GM18499 (cell line): ENCODE results near the gene AP1B1.
"Not testable (repeated sequence)": the region's sequence is repeated elsewhere in the genome, so short reads cannot be mapped to it uniquely, and the experiment has no call there.

ENCODE experiments used
- ATAC-seq: cut with Tn5 transposase; IDR thresholded peaks from one replicate; pipeline ENCODE4 v1.9.1; 2021; ENCODE audit warnings: moderate number of reproducible peaks; ENCODE audit not compliant: insufficient read depth, unreplicated experiment

The AP1B1 gene

GRCh38 chr22:29390270-29390669 is 1.9 kb upstream of the AP1B1 start:
- ATAC-seq = no peak

DNA sequence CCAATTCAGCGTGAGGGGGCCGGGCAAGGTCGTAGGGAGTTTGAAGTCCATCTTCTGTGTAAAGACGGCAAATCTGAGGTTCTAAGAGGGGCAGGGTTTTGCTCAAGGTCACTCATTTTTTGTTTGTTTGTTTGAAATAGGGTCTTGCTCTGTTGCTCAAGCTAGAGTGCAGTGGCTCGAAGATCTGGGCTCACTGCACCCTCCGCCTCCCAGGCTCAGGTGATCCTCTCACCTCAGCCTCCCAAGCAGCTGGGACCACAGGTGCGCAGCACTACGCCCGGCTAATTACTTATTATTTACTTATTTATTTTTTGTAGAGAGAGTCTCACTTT is 355 bp upstream of the AP1B1 start:
- no peak for ATAC-seq

DNA sequence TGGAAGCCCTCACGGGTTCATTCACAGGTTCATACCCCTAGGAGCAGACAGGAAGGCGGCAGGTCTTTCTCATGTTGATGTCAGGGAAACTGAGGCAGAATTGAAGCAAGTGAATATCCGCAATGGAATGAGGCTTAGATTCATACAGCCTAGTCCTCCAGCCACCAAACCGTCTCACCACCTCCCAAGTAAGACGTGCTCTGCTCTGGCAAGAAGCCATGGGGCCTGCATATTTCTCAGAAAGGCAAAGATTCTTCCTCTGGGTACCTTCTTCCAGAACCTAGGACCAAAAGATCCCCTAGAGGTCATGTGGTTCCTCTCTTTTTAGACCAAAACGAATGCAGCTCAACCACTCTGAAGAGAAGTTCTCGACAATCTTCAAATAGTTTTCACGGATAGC is 1.7 kb downstream of the AP1B1 start:
- ATAC-seq = no peak

- no peak for ATAC-seq
These were observed 2.6 kb downstream of the AP1B1 start for GRCh38 chr22:29385748-29386147.

GRCh38 chr22:29385151-29385704 is 3.1 kb downstream of the AP1B1 start:
- ATAC-seq = no peak

DNA sequence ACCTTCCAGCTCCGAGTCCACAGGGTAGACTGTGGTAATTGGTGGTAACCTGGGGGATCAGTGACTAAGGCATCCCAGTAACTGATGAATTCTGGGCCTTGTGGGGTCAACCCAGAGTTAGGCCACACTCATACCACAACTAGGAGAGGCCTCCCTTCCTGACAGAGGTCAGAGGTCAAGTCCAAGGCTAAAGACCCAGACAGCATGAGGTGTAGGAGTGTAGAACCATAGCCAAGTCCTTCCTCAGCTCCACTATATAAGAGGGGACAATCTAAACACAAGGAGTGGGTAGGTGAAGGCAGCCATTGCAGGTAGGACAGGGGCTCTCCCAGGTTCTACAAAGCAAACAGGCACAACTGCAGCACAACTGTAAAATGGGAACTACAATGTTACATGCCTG is 4.6 kb downstream of the AP1B1 start:
- no peak for ATAC-seq

GRCh38 chr22:29382580-29383302 is 5.6 kb downstream of the AP1B1 start:
- ATAC-seq = no peak

DNA sequence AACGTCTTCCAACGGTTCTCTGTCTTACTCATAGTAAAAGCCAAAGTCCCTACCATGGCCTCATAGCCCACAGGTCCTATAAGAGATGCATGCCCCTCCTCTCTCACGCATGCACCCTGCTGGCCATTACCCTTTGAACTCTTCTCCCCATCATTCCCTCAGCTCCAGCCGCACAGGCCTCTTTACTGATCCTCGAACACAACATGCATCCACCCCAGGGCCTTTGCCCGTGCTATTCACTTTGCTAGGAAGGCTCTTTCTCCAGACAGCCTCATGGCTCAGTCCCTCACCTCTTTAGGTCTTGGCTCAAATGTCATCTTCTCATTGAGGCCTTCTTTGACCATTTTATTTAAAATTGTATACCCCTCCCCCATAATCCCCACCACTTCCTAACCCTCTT is 7.5 kb downstream of the AP1B1 start:
- no peak for ATAC-seq

- no peak for ATAC-seq
These were observed 8.2 kb downstream of the AP1B1 start for GRCh38 chr22:29380032-29380781.

GRCh38 chr22:29379258-29379657 is 9.1 kb downstream of the AP1B1 start:
- ATAC-seq = no peak

DNA sequence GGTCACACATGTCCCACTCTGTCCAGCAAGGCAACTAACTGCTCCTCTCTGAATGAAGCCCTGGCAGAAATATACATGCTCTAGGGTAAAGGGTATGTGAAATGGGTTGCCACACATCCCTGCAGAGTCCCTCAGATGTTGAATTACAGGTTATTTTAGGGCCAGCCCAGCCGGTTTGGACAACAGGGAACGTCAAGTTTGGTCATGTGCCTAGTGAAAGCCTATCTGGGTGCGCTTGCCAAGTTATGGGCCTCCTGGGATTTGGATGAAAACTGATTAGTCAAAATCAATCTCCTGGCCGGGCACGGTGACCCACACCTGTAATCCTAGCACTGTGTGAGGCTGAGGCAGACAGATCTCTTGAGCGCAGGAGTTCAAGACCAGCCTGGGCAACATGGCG is 10.4 kb downstream of the AP1B1 start:
- no peak for ATAC-seq

DNA sequence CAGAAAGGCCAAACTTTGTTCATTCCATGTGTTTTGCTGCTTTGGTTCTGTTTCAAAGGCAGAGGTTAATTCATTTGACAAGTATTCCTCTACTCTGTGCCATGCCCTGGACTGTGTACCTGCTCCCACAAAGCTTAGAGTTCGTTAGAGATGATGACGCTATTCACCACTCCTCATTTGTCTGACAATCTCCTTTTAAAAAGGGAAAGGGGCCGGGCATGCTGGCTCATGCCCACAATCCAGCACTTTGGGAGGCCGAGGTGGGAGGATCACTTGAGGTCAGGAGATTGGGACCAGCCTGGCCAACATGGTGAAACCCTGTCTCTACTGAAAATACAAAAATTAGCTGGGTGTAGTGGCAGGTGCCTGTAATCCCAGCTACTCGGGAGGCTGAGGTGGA is 11.7 kb downstream of the AP1B1 start:
- ATAC-seq = not testable (repeated sequence)

DNA sequence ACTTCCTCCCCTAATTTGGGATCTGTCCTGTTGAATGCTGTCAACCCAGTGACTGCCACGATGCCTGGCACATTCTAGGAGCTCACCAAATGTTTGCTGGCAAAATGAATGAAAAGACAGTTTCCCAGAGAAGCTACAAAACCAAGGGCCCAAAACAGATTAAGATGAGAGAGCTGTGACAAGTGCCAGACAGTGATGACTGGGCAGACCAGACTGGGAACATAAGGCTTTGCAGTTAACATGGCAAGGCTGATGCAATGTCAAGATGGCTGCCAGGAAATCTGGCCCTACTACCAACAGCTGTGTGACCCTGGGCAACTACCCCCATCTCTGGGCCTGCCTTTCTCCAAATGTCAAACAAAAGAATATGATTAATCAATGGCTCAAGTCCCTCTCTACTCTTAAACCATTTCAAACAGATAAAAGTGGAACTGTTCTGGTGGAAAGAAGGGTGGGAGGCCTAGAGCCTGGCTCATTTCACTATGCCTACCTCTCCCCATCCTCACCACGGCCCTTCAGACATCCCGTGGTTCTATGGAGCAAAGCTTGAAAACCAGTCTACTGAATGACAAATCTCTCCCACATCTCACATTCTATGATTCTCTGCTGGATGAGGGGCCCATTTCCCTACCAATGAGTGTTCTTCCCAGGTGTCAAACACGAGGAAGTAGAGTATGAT is 12.8 kb downstream of the AP1B1 start:
- ATAC-seq = no peak

GRCh38 chr22:29374806-29375205 is 13.6 kb downstream of the AP1B1 start:
- ATAC-seq = not testable (repeated sequence)

DNA sequence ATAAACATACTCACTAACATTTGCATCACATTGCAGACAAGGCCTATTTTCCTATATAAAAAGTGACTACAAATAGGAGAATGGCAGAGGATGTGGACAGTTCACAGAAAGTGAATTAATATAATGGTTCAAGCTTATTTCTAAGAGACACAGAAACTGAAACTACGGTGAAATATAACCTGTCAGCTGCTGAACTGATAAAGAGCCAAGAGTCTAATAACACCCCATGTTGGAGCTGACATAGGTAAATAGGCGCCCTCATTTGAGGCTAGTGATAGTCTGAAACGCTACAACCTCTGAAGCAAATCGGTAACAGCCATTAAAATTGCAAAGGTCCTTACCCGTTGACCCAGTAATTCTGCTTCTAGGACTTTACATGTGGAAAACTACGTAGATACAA is 14.0 kb downstream of the AP1B1 start:
- ATAC-seq = no peak

- no peak for ATAC-seq
These were observed 17.8 kb downstream of the AP1B1 start for GRCh38 chr22:29370537-29370936.

- ATAC-seq = no peak
These were observed 18.9 kb downstream of the AP1B1 start for GRCh38 chr22:29369460-29369859.

DNA sequence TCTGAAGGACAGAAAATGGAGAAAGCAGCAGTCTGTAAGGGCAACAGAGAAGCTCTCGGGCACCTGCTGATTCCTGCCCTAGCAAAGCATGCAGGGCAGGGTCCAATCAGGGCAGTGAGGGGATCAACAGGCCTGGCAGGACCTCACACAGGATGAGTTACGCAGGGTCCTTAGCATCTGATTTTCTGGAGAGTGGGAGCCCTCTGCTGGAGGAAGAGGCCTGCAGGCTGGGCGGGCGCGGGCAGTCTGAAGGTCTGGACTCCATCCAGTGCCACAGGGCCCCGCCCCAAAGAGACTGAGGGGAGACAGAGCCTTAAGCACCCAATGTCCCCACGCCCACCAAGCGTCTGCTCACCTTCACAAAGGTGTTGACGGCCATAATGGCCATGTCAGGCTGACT is 28.9 kb downstream of the AP1B1 start:
- ATAC-seq = no peak

DNA sequence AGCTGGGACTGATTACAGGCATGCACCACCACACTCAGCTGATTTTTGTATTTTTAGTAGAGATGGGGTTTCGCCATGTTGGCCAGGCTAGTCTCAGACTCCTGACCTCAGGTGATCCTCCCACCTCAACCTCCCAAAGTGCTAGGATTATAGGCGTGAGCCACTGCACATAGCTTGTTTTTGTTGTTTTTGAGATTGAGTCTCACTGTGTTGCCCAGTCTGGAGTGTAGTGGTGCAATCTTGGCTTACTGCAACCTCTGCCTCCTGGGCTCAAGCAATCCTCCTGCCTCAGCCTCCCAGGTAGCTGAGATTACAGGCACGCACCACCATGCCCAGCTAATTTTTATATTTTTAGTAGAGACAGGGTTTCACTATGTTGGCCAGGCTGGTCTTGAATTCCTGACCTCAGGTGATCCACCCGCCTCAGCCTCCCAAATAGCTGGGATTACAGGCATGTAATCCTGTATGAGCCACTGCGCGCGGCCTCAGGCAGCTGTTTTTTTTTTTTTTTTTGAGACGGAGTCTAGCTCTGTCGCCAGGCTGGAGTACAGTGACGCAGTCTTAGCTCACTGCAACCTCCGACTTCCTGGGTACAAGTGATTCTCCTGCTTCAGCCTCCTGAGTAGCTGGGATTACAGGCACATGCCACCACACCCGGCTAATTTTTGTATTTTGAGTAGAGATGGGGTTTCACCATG is 31.0 kb downstream of the AP1B1 start:
- ATAC-seq = not testable (repeated sequence)

DNA sequence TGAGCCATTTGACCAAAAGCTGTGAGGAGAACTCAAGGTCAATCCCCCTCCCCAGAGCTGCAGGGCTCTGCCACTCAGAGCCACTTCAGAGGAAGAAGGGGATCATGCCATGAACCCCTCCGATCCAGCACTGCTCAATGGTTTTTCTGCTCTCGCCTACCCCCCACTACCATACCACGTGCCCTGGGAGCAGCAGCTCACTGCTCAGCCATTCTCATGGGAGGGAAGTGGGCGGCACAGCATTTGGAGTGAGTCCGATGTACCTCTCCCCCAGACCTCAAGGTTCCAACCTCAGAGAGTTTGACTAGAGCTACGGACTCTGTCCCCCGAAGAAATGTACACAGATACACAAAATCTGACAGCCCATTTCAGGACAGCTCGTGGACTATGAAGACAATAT is 34.5 kb downstream of the AP1B1 start:
- ATAC-seq = no peak

DNA sequence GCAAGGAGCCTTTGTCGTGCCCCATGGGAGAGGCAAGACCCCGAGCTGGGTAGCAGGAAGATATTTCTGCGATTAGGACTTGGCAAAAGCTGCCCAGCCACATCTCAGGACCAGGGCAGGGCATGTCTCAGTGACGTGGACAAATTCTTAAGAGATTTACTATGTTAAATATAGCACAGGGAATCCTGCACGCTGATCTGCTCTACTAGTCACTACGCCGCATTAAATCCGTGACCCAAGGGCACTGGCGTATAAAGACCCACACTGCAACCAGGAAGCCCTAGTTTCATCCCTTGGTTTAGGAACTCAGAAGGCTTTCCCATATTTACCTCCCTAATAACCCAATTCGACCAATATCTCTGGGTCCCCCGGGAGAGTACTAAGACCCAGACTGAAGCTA is 35.1 kb downstream of the AP1B1 start:
- no peak for ATAC-seq
